Upper lobe of left lung (tissue), 4 donors: ENCODE data around the gene KIF13A.

ENCODE experiments used
- POLR2A ChIP-seq, 4 donors: fragments of 450-650 bp; IDR thresholded peaks; one replicate each; pipeline ENCODE4 v1.5.1; 2016 to 2017; ENCODE audit warnings: antibody characterized with exemption in 4 of 4, mild to moderate bottlenecking in 2 of 4
- TF ChIP-seq, protein P1 (sequence below), 6 experiments: fragments of 450-650 bp in 4 of 6; fragments of 200-600 bp in 2 of 6; sonication (generic) in 2 of 6; IDR thresholded peaks; one replicate each; pipeline ENCODE4 v1.5.1; 2016 to 2019; ENCODE audit warnings: antibody characterized with exemption in 6 of 6

DNA sequence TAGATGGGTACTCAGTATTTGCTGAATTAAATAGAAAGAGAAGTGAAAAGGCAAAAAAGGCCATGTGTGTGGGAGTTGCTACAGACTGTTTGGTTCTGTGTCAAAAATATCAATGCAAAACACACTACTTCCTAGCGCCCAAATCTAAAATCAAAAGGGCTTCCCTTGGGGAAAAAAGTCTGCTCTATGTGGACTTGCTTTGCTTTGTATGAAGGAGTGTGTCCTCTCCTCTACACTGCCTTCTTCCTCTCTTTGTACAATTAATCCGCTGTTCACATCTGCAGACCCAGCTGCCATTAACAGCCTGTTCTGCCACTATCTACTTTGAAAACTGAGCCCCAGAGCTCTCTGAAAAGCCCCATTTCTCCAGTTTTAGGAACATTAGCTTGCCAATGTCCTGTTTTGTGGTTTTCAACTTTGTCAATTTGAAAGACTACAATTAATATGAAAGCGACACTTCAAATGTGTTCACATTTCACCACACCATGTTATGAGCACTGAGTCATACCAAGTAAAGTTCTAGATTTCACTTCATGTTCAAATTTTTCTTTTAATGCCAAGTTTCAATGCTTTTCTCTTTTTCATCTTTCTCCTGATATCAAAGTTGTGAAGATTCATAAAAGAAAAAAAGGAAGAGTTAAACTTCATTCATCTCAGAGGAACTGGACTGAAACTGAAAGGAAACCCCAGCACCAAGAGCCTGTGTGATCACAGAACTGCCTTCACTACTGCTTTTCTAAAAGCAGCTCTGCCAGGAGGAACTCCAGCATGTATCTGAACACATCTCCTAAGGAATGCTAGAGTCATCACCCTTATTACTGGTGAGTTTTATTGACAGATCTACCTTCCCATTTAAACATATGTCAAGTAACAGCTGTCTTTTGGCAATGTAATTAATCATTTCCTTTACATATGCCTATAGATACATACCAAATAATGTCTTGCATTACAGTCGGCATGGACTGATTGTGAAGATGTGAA is 102.6 kb downstream of the KIF13A start:
- no peak for TF ChIP-seq POLR2A (IDR thresholded peaks at IDR 0.05)
- TF ChIP-seq, protein P1, sequence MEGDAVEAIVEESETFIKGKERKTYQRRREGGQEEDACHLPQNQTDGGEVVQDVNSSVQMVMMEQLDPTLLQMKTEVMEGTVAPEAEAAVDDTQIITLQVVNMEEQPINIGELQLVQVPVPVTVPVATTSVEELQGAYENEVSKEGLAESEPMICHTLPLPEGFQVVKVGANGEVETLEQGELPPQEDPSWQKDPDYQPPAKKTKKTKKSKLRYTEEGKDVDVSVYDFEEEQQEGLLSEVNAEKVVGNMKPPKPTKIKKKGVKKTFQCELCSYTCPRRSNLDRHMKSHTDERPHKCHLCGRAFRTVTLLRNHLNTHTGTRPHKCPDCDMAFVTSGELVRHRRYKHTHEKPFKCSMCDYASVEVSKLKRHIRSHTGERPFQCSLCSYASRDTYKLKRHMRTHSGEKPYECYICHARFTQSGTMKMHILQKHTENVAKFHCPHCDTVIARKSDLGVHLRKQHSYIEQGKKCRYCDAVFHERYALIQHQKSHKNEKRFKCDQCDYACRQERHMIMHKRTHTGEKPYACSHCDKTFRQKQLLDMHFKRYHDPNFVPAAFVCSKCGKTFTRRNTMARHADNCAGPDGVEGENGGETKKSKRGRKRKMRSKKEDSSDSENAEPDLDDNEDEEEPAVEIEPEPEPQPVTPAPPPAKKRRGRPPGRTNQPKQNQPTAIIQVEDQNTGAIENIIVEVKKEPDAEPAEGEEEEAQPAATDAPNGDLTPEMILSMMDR (IDR thresholded peaks at IDR 0.05) = no peak
